GM19035 (cell line): ENCODE data around the gene NOD1.

Experiments
- ATAC-seq: cut with Tn5 transposase; IDR thresholded peaks from one replicate; pipeline ENCODE4 v1.9.1; 2021; ENCODE audit not compliant: unreplicated experiment

The NOD1 gene

GRCh38 chr7:30379131-30379530, 99.5 kb downstream of the NOD1 start:
- ATAC-seq: no peak

- no peak for ATAC-seq
Observed at GRCh38 chr7:30378275-30378674, 100.3 kb downstream of the NOD1 start.
